ENCODE data around the gene PTPN6.

PTPN6 gene

DNA sequence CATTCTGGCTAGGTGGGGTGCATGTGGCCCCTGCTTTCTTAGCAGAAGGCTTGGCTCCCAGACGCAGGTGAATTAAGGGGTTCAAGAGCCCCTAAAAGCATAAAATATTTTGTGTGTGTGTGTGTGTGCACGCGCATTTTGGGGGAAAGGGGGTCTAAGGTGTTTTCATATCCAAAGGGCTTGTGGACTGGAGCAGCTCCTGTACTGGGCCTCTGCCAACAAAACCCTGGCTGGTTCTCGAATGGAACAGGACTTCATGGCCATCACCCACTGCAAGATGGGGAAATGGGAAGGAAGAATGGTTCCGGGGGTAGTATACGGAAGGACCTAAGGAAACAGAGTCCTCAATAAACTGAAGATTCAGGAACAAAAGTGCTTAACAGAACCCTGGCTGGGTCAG is 27.3 kb upstream of the PTPN6 start:
- Histone ChIP-seq H3K4me1 (ENCODE audit: control extremely low read depth in 1 of 4, control insufficient read depth in 4 of 4, insufficient read depth in 4 of 4, low read length in 3 of 4) (peaks cover 5 to 57% (median 44%) of the 10 kb centered on the region in 4 experiments), H3K4me3 (ENCODE audit: control insufficient read depth in 1 of 7, extremely low read depth in 1 of 7, insufficient read depth in 4 of 7, low read depth in 2 of 7, low read length in 6 of 7) (no peak overlapping the region), H3K36me3 (ENCODE audit: control insufficient read depth in 4 of 4, insufficient read depth in 4 of 4, low read length in 3 of 4) (peaks cover 0 to 24% (median 6%) of the 10 kb centered on the region in 4 experiments), H3K9me3 (ENCODE audit: control extremely low read depth in 1 of 5, control insufficient read depth in 4 of 5, insufficient read depth in 2 of 5, low read depth in 1 of 5, low read length in 4 of 5) (no peaks in the 10 kb centered on the region), H3K27ac (ENCODE audit: insufficient read depth in 1 of 2, low read depth in 1 of 2, low read length in 2 of 2, poor library complexity in 1 of 2, severe bottlenecking in 2 of 2) (no peak overlapping the region), H3K27me3 (replicated peaks in 2 of 5; ENCODE audit: control insufficient read depth in 4 of 5, insufficient read depth in 5 of 5, low read length in 4 of 5) (no peaks in the 10 kb centered on the region)
- ChIA-PET CTCF (interaction anchor here (0.7 to 9.1 kb wide), 23 partner anchors 8 to 221 kb away, joined by 3 to 124 read pairs (median 8); partner anchors contain the start of genes C12orf57, C1RL, ENO2 and LRRC23), POLR2A (no interaction called here)
- DNase-seq, result no peak
- 65% methylated on average over 4 of the region's 6 CpGs for WGBS (ENCODE audit: insufficient coverage)

DNA sequence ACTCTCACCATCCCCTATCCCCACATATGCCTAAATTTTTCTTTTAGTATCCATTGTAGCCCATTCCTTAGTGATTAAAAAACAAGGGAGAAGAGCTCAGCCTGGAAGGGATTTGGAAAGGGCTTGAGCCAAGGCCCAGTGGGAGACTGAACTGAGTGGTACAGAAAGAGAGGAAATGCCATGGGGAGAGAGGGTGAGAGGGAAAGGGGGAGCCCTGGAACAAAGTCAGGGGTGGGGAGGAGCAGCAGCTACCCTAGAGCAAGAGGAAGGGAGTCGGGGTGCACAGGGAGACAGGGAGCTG is 26.0 kb upstream of the PTPN6 start:
- H3K27ac ChIP-seq (ENCODE audit: insufficient read depth in 1 of 2, low read depth in 1 of 2, low read length in 2 of 2, poor library complexity in 1 of 2, severe bottlenecking in 2 of 2), result peak overlapping the region in 1 of 2 experiments; percentile 20

DNA sequence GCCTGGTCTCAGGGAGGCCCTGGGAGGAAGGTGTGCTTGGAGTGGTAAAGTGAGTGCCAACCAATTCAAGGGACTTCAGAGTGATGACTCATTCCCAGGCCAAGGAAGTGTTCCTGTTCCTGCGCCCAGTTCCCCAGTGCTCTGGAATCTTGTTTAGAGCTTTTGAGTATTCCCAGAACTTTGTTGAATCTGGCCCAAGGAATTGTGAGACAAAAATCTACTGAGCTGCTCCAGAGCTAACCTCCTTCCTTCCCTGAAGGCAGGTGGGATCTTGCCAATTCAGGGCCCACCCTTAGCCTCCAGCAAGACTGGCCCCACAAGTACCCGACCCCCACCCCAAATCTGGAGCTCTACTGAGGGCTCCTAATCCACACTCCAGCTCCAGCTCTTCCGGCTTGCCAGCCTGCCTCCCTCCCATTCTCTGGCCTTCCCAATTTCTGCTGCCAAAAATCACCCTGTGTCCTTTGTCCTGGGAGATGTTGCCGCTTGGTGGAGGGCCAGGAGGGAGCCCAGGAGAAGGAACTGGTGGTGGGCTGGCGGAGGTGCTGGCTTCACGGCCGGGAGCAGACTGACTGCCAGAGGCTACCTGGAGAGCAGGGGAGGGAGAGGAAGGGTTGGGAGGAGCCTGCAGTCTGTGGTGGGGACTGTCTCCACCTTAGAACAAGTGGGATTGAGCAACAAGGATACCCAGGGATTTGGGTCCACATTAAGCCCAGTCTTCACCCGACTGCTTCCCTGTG is 25.4 kb upstream of the PTPN6 start:
- ChIA-PET POLR2A (interaction anchor here (1.2 to 1.7 kb wide), 4 partner anchors 12 to 19 kb away, joined by 3 to 15 read pairs (median 5); partner anchors contain the start of genes C12orf57 and RNU7-1), CTCF (interaction anchor here (0.5 to 9.1 kb wide), 24 partner anchors 9 to 188 kb away, joined by 3 to 124 read pairs (median 8); partner anchors contain the start of genes C12orf57, C1RL, ENO2 and LRRC23)
- Histone ChIP-seq H3K4me3 (ENCODE audit: control insufficient read depth in 1 of 7, extremely low read depth in 1 of 7, insufficient read depth in 4 of 7, low read depth in 2 of 7, low read length in 6 of 7) (no peak overlapping the region), H3K27me3 (replicated peaks in 2 of 5; ENCODE audit: control insufficient read depth in 4 of 5, insufficient read depth in 5 of 5, low read length in 4 of 5) (no peaks in the 10 kb centered on the region), H3K4me1 (ENCODE audit: control extremely low read depth in 1 of 4, control insufficient read depth in 4 of 4, insufficient read depth in 4 of 4, low read length in 3 of 4) (peaks cover 8 to 65% (median 54%) of the 10 kb centered on the region in 4 experiments), H3K27ac (ENCODE audit: insufficient read depth in 1 of 2, low read depth in 1 of 2, low read length in 2 of 2, poor library complexity in 1 of 2, severe bottlenecking in 2 of 2) (peak overlapping the region in 1 of 2 experiments; percentile 20), H3K36me3 (ENCODE audit: control insufficient read depth in 4 of 4, insufficient read depth in 4 of 4, low read length in 3 of 4) (peaks cover 0 to 13% (median 4%) of the 10 kb centered on the region in 4 experiments), H3K9me3 (ENCODE audit: control extremely low read depth in 1 of 5, control insufficient read depth in 4 of 5, insufficient read depth in 2 of 5, low read depth in 1 of 5, low read length in 4 of 5) (no peaks in the 10 kb centered on the region)
- 69% methylated on average over 5 of the region's 8 CpGs for WGBS (ENCODE audit: insufficient coverage)
- no peak for DNase-seq

More for the DNA sequence above, 26.0 kb upstream of the PTPN6 start:
- peaks cover 0 to 13% (median 5%) of the 10 kb centered on the region in 4 experiments for H3K36me3 ChIP-seq (ENCODE audit: control insufficient read depth in 4 of 4, insufficient read depth in 4 of 4, low read length in 3 of 4)
- CTCF ChIA-PET, result interaction anchor here (0.8 to 9.1 kb wide), 24 partner anchors 8 to 188 kb away, joined by 3 to 124 read pairs (median 8); partner anchors contain the start of genes C12orf57, C1RL, ENO2 and LRRC23
- H3K9me3 ChIP-seq (ENCODE audit: control extremely low read depth in 1 of 5, control insufficient read depth in 4 of 5, insufficient read depth in 2 of 5, low read depth in 1 of 5, low read length in 4 of 5), result no peaks in the 10 kb centered on the region
- peaks cover 8 to 65% (median 54%) of the 10 kb centered on the region in 4 experiments for H3K4me1 ChIP-seq (ENCODE audit: control extremely low read depth in 1 of 4, control insufficient read depth in 4 of 4, insufficient read depth in 4 of 4, low read length in 3 of 4)
- DNase-seq, result no peak
- no peak overlapping the region for H3K4me3 ChIP-seq (ENCODE audit: control insufficient read depth in 1 of 7, extremely low read depth in 1 of 7, insufficient read depth in 4 of 7, low read depth in 2 of 7, low read length in 6 of 7)
- WGBS (ENCODE audit: insufficient coverage), result 75% methylated on average over 1 of the region's 1 CpG
- H3K27me3 ChIP-seq (replicated peaks in 2 of 5; ENCODE audit: control insufficient read depth in 4 of 5, insufficient read depth in 5 of 5, low read length in 4 of 5), result no peaks in the 10 kb centered on the region
- POLR2A ChIA-PET, result interaction anchor here (1.2 to 1.7 kb wide), 4 partner anchors 12 to 20 kb away, joined by 3 to 15 read pairs (median 5); partner anchors contain the start of genes C12orf57 and RNU7-1

DNA sequence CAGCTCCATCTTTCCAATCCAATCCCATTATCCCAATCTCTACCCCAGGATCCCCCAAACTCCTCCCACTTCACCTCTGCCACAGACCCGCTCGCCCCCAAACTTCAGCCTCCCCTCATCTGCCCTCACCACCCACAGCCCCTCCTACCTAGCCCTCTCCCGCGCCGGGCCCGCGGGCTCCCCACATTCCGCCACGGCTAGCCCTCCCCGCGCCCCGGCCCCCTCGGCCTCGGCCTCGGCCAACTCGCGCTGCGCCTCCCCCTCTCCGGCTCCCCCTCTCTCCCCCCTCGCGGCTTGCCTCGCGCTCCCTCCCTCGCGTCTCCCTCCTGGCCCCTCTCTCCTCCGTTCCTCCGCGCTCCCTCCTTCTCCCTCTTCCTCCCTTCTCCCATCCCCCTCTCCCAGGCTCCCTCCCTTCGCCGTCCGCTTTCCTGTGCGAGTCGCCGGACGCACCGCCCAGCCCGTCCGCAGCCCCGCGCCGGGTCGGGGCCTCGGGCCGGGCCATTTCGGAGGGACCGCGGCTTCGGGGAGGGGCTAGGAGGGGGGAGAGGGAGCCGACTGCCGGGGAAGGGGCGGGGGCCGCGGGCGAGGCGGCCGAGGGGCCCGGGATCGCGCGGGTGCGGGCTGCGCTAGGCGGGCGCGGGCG is 23.7 kb upstream of the PTPN6 start, which contains the start of gene ATN1:
ATN1 (plus strand) TSS at position 581 of the 643 bp plus-strand sequence. CDS start 6,043 bp downstream, outside the sequence.
- Histone ChIP-seq H3K27ac (ENCODE audit: insufficient read depth in 1 of 2, low read depth in 1 of 2, low read length in 2 of 2, poor library complexity in 1 of 2, severe bottlenecking in 2 of 2) (peak within 1 kb of the TSS; percentile 46 to 77), H3K4me3 (ENCODE audit: control insufficient read depth in 1 of 7, extremely low read depth in 1 of 7, insufficient read depth in 4 of 7, low read depth in 2 of 7, low read length in 6 of 7) (peak within 1 kb of the TSS; percentile 67 to 86 (median 78)), H3K27me3 (replicated peaks in 2 of 5; ENCODE audit: control insufficient read depth in 4 of 5, insufficient read depth in 5 of 5, low read length in 4 of 5) (no peaks in the 10 kb centered on the region), H3K9me3 (ENCODE audit: control extremely low read depth in 1 of 5, control insufficient read depth in 4 of 5, insufficient read depth in 2 of 5, low read depth in 1 of 5, low read length in 4 of 5) (no peaks in the 10 kb centered on the region), H3K36me3 (ENCODE audit: control insufficient read depth in 4 of 4, insufficient read depth in 4 of 4, low read length in 3 of 4) (peaks cover 0 to 3% (median 0%) of the 10 kb centered on the region in 4 experiments), H3K4me1 (ENCODE audit: control extremely low read depth in 1 of 4, control insufficient read depth in 4 of 4, insufficient read depth in 4 of 4, low read length in 3 of 4) (peaks cover 8 to 61% (median 49%) of the 10 kb centered on the region in 4 experiments)
- ChIA-PET CTCF (interaction anchor here (2.9 to 9.1 kb wide), 6 partner anchors 10 to 186 kb away, joined by 11 to 124 read pairs (median 31); partner anchors contain the start of genes LRRC23 and SPSB2), POLR2A (interaction anchor here (0.6 to 3.0 kb wide), 4 partner anchors 10 to 280 kb away, joined by 3 to 8 read pairs (median 4); partner anchors contain the start of genes C12orf57 and RNU7-1)
- WGBS (ENCODE audit: insufficient coverage), result 0% methylated on average over 35 of the region's 66 CpGs
- peak in 2 of 3 donors; percentile 58 to 69 for DNase-seq

DNA sequence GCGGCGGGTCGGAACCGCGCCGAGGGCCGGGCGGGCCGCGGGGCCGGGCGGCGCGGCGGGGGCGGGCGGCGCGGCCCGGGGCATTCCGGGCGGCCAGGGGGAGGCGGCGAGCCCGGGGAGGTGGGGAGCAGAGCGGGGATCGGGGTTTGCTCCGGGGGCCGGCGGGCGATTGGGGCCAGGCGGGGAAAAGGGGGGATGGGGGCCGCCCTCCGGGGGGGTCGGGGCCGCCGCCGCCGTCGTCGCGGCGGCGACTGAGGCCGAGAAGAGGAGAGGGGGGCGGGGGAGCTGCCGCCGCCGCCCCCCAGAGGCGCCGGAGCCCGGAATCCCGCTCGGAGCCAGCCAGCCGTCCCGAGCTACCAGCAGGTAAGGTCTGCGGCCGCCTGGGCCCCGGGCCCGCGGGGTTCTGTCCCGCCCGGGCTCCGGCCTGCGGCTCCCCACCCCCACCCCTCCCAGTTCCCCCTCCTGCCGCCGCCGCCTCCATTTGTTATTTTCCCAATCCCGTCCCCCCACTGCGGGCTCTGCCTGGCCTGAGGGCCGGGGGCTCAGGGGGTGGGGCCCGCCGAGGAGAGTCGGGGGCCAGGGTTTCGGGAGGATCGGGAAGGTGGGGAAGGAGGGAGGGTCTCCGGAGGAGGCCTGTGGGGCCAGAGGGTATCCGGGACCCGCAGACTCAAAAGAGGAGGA is 23.0 kb upstream of the PTPN6 start:
- H3K27me3 ChIP-seq (replicated peaks in 2 of 5; ENCODE audit: control insufficient read depth in 4 of 5, insufficient read depth in 5 of 5, low read length in 4 of 5), result no peaks in the 10 kb centered on the region
- peaks cover 8 to 54% (median 47%) of the 10 kb centered on the region in 4 experiments for H3K4me1 ChIP-seq (ENCODE audit: control extremely low read depth in 1 of 4, control insufficient read depth in 4 of 4, insufficient read depth in 4 of 4, low read length in 3 of 4)
- H3K9me3 ChIP-seq (ENCODE audit: control extremely low read depth in 1 of 5, control insufficient read depth in 4 of 5, insufficient read depth in 2 of 5, low read depth in 1 of 5, low read length in 4 of 5), result no peaks in the 10 kb centered on the region
- WGBS (ENCODE audit: insufficient coverage), result 0% methylated on average over 20 of the region's 79 CpGs
- CTCF ChIA-PET, result interaction anchor here (1.0 to 2.5 kb wide), 3 partner anchors 9 to 25 kb away, joined by 3 to 14 read pairs (median 6); no protein-coding TSS in a partner anchor
- DNase-seq, result no peak
- POLR2A ChIA-PET, result interaction anchor here (0.6 to 3.0 kb wide), 3 partner anchors 9 to 71 kb away, joined by 3 to 8 read pairs (median 5); partner anchors contain the start of genes C12orf57 and RNU7-1
- H3K27ac ChIP-seq (ENCODE audit: insufficient read depth in 1 of 2, low read depth in 1 of 2, low read length in 2 of 2, poor library complexity in 1 of 2, severe bottlenecking in 2 of 2), result peak overlapping the region; percentile 46 to 73
- peak overlapping the region; percentile 45 to 86 (median 78) for H3K4me3 ChIP-seq (ENCODE audit: control insufficient read depth in 1 of 7, extremely low read depth in 1 of 7, insufficient read depth in 4 of 7, low read depth in 2 of 7, low read length in 6 of 7)
- H3K36me3 ChIP-seq (ENCODE audit: control insufficient read depth in 4 of 4, insufficient read depth in 4 of 4, low read length in 3 of 4), result no peaks in the 10 kb centered on the region

DNA sequence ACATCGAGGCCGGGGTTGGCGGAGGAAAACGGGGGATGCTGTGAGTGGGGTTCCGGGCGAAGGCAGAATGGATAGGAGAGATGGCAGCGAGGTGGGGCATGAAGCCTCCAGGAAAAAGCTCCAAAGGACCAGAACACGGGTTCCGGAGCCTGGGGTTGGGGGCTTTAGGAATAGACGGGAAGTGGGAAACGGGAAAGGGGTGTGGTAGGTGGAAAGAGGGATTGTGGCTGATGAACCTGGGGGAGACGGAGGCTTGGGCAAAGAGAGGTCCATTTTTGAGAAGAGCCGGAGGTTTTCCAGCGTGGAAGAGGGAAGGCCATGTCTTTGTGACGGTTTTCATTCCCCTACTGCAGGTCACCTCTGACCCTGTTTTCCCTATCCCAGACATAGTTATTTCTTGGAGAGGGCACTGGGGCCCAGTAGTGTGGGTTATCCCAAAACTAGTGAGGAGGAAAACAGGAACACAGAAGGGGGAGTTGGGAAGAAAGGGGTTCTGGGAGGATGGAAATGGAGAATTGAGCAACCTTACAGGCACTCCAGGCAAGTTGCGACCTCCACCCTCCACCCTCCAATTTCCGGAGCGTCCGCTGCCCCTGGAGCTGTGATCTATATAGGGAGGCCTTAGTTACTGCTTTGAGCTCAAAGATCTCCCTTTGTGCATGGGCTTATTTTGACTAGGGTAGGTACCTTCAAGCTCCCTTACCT is 22.3 kb upstream of the PTPN6 start:
- 5% methylated on average over 13 of the region's 19 CpGs for WGBS (ENCODE audit: insufficient coverage)
- H3K27me3 ChIP-seq (replicated peaks in 2 of 5; ENCODE audit: control insufficient read depth in 4 of 5, insufficient read depth in 5 of 5, low read length in 4 of 5), result no peaks in the 10 kb centered on the region
- POLR2A ChIA-PET, result interaction anchor here (1.5 to 3.0 kb wide), 2 partner anchors 8 to 15 kb away, joined by 5 to 8 read pairs; partner anchors contain the start of genes C12orf57 and RNU7-1
- no peak for DNase-seq
- H3K4me3 ChIP-seq (ENCODE audit: control insufficient read depth in 1 of 7, extremely low read depth in 1 of 7, insufficient read depth in 4 of 7, low read depth in 2 of 7, low read length in 6 of 7), result peak overlapping the region; percentile 45 to 84 (median 73)
- peaks cover 0 to 7% (median 2%) of the 10 kb centered on the region in 4 experiments for H3K36me3 ChIP-seq (ENCODE audit: control insufficient read depth in 4 of 4, insufficient read depth in 4 of 4, low read length in 3 of 4)
- H3K4me1 ChIP-seq (ENCODE audit: control extremely low read depth in 1 of 4, control insufficient read depth in 4 of 4, insufficient read depth in 4 of 4, low read length in 3 of 4), result peaks cover 8 to 51% (median 46%) of the 10 kb centered on the region in 4 experiments
- H3K27ac ChIP-seq (ENCODE audit: insufficient read depth in 1 of 2, low read depth in 1 of 2, low read length in 2 of 2, poor library complexity in 1 of 2, severe bottlenecking in 2 of 2), result peak overlapping the region; percentile 46 to 73
- H3K9me3 ChIP-seq (ENCODE audit: control extremely low read depth in 1 of 5, control insufficient read depth in 4 of 5, insufficient read depth in 2 of 5, low read depth in 1 of 5, low read length in 4 of 5), result no peaks in the 10 kb centered on the region
- CTCF ChIA-PET, result interaction anchor here (1.0 to 2.5 kb wide), 5 partner anchors 9 to 57 kb away, joined by 3 to 14 read pairs (median 4); no protein-coding TSS in a partner anchor

Data from common myeloid progenitor, CD34-positive (primary cell).